SK-N-MC (cell line): ENCODE measurements around the gene RNF214.

Experiments used
- EZH2 ChIP-seq: fragments of 200-600 bp; sonication (generic); IDR thresholded peaks from one replicate; pipeline ENCODE4 v1.6.1; 2017; ENCODE audit warnings: antibody characterized with exemption
- POLR2AphosphoS5 ChIP-seq: IDR thresholded peaks from 2 replicates; pipeline ENCODE4 v1.6.1; 2012; ENCODE audit warnings: mild to moderate bottlenecking, low read depth, low read length, borderline replicate concordance

DNA sequence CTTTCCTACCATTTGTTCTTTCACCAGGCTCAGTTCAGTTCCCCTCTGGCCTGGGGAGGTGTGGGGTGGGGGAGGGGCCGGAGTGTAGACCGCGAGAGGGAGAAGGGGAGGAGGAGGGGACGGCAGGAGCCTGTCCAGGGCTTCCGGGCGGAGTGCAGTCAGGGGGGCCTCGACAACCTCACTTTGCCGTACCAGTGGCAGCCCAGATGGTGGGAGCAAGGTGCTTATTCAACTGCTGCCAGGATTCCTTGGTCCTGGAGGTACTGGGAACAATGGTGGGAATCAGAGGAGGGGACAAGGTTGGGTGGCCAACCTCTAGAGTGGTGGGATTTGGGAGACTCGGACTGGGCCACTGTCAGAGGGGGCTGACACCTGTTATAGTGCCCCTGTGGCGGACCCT is 82.4 kb downstream of the RNF214 start:
- TF ChIP-seq POLR2AphosphoS5 (no peak), EZH2 (no peak)
